Left lobe of liver (tissue), 2 donors: ENCODE data around the gene CLEC7A. TPM values are rescaled to one million over a fixed set of nuclear protein-coding genes. Genes with fewer than 3 reads are reported as not detected.

Experiments used
- ATAC-seq: fragments of 200-7000 bp; cut with Tn5 transposase; one replicate; pipeline ENCODE4 v1.9.1; 2020; ENCODE audit warnings: mild to moderate bottlenecking, moderate library complexity
- DNase-seq: peaks from one replicate; pipeline ENCODE4 v3.0.0-alpha.2; 2020; ENCODE audit warnings: low spot score
- total RNA-seq: library from RNA; stranded (reverse); gene quantifications from one replicate; pipeline ENCODE4 v1.2.1, GENCODE V29; 2021
- donor health status: DM: no; HTN: no; CAD: no; lungs with moderate emphysema.
- donor health status: DM: no; HTN: yes; CAD: no.

Gene CLEC7A
- 1.2 TPM for total RNA-seq

DNA sequence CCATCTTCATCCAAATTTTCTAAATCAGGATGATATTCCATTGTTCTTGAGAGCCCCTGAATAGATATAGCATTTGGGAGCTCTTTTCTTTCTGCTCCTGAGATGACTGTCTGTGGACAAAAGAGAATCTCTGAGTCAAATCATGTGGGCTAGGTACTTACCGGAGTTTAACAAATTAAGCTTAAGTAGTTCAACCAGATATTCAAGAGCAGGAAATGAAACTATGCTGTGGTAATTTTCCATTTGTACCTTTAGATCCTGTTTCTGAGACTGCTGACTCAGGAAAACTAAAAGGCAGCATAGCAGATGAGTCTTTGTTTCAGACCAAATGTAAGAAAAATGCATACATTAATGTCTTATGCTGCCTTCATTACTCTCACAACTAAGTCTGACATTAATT is at the start of gene CLEC7A:
TSS of gene CLEC7A (minus strand) at position 158 of the 400 bp plus-strand sequence. CDS start at position 41, 117 bp downstream.
- DNase-seq (no peak), ATAC-seq (no peak)

GRCh38 chr12:10179776-10180181 is 49.8 kb upstream of the CLEC7A start:
- no peak for ATAC-seq
- DNase-seq = no peak

DNA sequence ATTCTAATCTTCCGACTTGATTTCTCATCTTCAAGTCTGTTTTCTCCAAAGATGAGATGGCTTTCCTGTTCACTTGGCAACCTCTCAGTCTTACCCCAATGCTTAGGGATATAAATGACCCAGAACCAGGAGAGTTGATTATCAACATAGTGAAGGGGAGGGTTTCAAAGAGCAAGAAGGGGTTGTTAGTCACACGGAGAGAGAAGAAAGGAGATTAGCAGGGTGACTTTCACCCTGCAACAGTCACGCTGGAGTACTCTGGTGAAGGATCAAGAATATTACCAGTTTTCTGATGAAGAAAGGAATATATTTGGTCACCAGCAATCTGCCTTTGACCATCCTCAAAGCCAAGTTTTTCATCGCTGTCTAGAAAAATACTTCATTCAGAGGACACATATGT is 48.8 kb upstream of the CLEC7A start, which contains the start of gene TMEM52B:
TSS of gene TMEM52B (plus strand) at position 212 of the 400 bp plus-strand sequence. CDS start 543 bp downstream, outside the sequence.
- DNase-seq (no peak), ATAC-seq (no peak)

GRCh38 chr12:10175846-10176636 is 46.0 kb upstream of the CLEC7A start:
- no peak for ATAC-seq
- DNase-seq = no peak

- no peak for ATAC-seq
- no peak for DNase-seq
Measured at GRCh38 chr12:10174986-10175614, 45.1 kb upstream of the CLEC7A start.

DNA sequence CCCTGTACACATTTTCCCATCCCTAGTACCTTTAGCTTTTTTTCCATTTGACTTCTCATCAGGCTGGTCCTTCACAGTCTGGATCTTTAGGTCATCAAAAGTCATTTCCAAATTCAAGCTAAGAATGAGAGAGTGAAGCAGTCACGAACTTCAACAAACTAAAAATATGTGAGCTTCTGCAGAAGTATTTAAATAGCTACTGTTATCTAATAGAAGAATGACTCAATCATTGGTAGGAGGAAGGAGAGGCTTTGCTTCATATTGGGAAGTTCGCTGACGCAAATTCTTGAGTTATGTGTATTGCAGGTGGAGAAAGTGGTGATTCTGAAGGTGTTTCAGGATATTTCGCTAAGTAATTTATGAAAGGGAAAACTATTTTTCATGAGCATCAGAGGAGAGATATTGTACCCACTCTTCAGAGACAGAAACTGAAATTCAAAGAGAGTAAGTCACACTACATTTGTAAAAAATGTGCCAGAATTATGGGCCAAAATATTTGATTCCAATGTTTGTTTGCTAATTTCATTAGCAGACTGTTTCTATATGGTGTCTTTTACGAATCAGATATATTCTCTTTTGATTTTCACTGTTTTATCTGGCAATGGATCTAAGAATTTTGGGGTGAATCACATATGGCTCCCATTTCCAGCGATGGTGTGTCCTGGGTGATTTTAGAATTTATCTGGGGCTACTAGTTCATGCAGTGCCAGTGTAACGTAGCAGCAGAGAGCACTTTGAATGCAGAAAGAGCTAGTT is 42.2 kb upstream of the CLEC7A start, which contains the start of gene OLR1:
TSS of gene OLR1 (minus strand) at position 160 of the 756 bp plus-strand sequence. CDS start at position 105, 55 bp downstream.
- ATAC-seq = no peak
- DNase-seq = no peak

DNA sequence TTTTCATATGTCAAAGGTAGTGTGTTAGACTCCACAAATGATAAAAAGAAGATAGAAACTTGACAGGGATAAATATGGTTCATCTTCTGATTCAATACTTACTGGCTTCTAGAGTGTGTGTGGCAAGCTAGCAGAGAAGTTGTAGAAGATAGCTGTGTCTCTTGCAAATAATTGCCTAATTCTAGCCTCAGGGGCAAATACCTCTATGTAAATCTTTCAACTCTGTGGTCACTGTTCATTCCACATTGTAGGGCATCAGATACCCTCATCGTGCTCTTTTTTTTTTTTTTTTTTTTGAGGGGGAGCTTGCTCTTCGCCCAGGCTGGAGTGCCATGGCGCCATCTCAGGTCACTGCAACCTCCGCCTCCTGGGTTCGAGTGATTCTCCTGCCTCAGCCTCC is 40.2 kb upstream of the CLEC7A start:
- DNase-seq (no peak), ATAC-seq (no peak)

- DNase-seq = no peak
- no peak for ATAC-seq
Measured at GRCh38 chr12:10169104-10169503, 39.1 kb upstream of the CLEC7A start.

GRCh38 chr12:10167599-10167998 is 37.6 kb upstream of the CLEC7A start:
- ATAC-seq (peak; percentile 72), DNase-seq (no peak)

DNA sequence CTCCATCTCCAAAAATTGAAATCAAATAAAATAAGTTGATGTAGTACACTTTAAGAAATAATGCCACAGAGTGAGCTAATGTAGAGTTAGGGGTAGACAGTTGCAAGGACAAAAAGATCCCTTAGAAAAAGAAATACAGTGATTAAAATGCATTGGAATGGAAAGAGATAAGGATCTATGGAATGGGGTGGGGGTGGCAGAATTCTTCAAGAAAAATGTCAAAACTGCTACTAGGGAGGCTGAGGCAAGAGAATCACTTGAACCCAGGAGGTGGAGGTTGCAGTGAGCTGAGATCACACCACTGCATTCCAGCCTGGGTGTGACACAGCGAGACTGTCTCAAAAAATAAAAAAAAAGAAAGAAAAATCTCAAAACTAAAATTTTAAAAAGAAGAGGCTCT is 35.4 kb upstream of the CLEC7A start:
- ATAC-seq = no peak
- no peak for DNase-seq

- DNase-seq (no peak), ATAC-seq (no peak)
Measured at GRCh38 chr12:10163084-10163483, 33.1 kb upstream of the CLEC7A start.

- ATAC-seq = no peak
- no peak for DNase-seq
Measured at GRCh38 chr12:10160617-10161385, 30.8 kb upstream of the CLEC7A start.

DNA sequence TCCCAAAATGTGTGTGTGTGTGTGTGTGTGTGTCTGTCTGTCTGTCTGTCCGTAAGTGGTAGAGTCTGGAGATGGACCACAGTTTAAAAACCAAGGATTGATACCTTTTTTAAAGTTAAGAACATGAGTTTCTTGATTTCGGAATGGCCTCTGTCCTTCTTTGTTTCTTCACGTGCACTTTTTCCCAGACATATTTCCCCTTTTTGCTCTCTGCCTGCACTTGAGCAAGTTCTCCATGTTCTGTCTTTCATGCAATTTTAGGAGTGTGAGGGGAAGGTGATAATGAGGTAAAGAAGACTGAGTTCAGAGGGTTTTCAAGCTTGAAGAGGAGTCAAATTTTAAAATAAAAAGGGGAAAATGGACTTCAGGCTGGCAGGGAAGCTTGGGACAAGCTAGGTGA is 29.3 kb upstream of the CLEC7A start:
- DNase-seq (no peak), ATAC-seq (no peak)

GRCh38 chr12:10158406-10158805 is 28.4 kb upstream of the CLEC7A start:
- no peak for ATAC-seq
- DNase-seq = no peak

DNA sequence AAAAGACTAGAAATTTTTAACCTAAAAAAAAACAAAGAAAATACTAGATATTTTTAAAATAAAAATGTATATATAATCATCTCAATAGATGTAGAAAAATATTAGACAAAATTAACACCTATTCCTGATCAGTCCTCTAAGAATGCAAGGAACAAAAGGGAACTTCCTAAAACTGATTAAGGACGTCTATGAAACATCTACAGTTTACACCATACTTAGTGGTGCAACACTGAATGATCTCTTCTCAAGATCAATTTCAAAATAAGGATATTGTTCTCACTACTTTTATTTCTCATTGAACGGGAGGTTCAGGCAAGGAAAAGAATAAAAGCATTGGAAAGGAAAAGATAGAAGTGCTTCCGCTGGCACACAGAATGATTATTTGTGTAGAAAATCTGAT is 26.0 kb upstream of the CLEC7A start:
- no peak for ATAC-seq
- DNase-seq = no peak

- no peak for DNase-seq
- ATAC-seq = peak; percentile 6
Measured at GRCh38 chr12:10154145-10154496, 24.1 kb upstream of the CLEC7A start.

GRCh38 chr12:10153271-10154144 is 23.5 kb upstream of the CLEC7A start:
- DNase-seq (peak; percentile 71), ATAC-seq (peak; percentile 97)

GRCh38 chr12:10151621-10152020 is 21.6 kb upstream of the CLEC7A start:
- ATAC-seq (no peak), DNase-seq (no peak)

- ATAC-seq (no peak), DNase-seq (no peak)
Measured at GRCh38 chr12:10147714-10148403, 17.9 kb upstream of the CLEC7A start.
